Pulmonary artery endothelial cell (primary cell): ENCODE measurements around the gene AICDA. TPM values are rescaled to one million over a fixed set of nuclear protein-coding genes. Genes with fewer than 3 reads are reported as not detected.
"Not testable (repeated sequence)": the region's sequence is repeated elsewhere in the genome, so short reads cannot be mapped to it uniquely, and the experiment has no call there.

Experiments
- DNase-seq: peaks from one replicate; pipeline ENCODE4 v3.0.0-alpha.2; 2011; ENCODE audit warnings: low read depth, low spot score
- total RNA-seq: library from RNA; depleted of rRNA; stranded (reverse); fragments of >200 nt; gene quantifications from 2 replicates; pipeline ENCODE4 v1.2.3, GENCODE V29; 2014

Gene AICDA
- total RNA-seq: not detected in 2 replicates

GRCh38 chr12:8612629-8613028 is at the start of gene AICDA:
Gene AICDA (minus strand): TSS chr12:8612859. CDS start chr12:8612767, 92 bp downstream.
- no peak for DNase-seq

GRCh38 chr12:8661751-8662150 is 49.1 kb upstream of the AICDA start:
- no peak for DNase-seq

DNA sequence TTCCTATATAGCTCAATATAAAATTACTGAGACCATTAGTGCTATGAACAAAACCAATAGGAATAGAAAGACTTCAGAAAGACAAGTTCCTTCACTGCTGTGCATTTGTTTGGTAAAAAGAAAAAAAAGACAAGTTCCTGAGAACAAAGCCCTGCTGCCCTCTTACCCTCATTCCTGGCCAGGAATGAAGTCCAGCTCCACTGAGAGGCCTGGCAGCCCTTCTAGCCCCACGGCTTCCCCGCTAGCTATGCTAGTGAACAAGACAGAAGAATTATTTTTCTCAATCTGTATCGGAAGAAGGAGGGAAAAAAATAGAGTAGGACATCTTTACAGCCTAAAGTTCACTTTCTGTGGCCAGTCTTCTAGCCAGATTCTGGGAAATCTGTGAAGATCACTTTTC is 48.4 kb upstream of the AICDA start:
- DNase-seq: no peak

DNA sequence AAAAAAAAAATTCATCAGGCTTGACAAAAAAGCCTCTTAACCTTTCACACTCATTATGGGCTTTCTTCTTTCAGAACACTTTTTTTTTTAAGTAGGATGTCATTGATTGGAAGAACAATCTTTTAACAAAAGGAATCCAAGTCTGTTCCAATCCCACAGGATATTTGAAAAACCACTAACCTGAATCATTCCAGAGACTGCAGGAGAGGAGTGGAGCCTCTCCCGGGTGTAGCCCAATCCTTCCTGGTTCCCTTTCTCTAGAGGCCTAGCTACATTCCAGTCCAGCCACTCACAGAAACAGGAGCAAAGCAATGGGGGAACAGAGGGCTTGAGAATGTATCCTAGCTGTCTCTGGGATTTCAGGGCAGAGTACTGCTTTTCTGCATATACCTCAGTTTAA is 45.7 kb upstream of the AICDA start:
- DNase-seq: no peak

DNA sequence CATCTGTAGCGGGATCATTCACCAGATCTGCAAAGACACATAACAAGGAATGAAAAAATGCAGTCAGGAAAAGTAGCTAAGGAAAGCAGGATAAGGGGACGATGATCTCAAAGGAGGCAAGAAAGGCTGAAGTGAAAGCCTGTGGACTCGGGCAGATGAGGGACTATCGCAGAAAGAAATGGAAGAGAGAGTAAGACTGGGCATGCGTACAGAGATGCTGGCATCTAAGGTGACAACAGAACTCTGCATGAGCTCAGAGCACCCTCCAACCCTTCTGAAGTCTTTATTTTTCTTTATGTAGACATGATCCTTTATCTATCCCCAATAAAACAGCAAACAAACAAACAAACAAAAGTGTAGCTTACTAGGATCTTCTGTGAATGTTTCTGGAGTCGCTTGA is 42.8 kb upstream of the AICDA start:
- DNase-seq: no peak

GRCh38 chr12:8648576-8649205 is 36.0 kb upstream of the AICDA start:
- no peak for DNase-seq

- no peak for DNase-seq
These were observed 35.3 kb upstream of the AICDA start for GRCh38 chr12:8647968-8648367.

GRCh38 chr12:8644345-8645248 is 31.9 kb upstream of the AICDA start:
- no peak for DNase-seq

- DNase-seq: no peak
These were observed 30.1 kb upstream of the AICDA start for GRCh38 chr12:8642775-8643174.

GRCh38 chr12:8639936-8640335 is 27.3 kb upstream of the AICDA start:
- DNase-seq: no peak

- no peak for DNase-seq
These were observed 26.3 kb upstream of the AICDA start for GRCh38 chr12:8638951-8639350.

- no peak for DNase-seq
These were observed 25.0 kb upstream of the AICDA start for GRCh38 chr12:8637666-8638065.

DNA sequence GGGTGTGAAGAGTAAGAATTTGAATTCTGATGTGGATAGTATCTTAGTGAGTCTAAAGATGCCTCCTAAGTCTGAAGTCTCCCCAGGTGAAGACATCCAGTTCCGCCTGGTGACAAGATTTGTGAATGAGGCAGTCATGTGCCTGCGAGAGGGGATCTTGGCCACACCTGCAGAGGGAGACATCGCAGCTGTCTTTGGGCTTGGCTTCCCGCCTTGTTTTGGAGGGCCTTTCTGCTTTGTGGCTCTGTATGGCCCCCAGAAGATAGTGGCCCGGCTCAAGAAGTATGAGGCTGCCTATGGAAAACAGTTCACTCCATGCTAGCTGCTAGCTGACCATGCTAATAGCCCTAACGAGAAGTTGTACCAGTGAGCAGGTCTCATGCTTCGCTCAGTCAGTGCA is 24.6 kb upstream of the AICDA start:
- no peak for DNase-seq

DNA sequence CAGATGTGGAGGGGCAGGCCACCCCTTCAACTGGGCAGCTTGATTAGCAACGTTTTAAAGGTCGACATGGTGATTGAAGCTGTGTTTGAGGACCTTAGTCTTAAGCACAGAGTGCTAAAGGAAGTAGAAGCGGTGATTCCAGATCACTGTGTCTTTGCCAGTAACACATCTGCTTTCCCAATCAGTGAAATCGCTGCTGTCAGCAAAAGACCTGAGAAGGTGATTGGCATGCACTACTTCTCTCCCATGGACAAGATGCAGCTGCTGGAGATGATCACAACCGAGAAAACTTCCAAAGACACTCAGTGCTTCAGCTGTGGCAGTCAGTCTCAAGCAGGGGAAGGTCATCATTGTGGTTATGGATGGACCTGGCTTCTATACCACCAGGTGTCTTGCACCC is 23.9 kb upstream of the AICDA start:
- no peak for DNase-seq

DNA sequence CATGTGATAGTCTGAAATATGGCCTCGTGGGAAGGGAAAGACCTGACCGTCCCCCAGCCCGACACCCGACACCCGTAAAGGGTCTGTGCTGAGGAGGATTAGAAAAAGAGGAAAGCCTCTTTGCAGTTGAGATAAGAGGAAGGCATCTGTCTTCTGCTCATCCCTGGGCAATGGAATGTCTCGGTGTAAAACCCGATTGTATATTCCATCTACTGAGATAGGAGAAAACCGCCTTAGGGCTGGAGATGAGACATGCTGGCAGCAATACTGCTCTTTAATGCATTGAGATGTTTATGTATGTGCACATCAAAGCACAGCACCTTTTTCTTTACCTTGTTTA is 23.3 kb upstream of the AICDA start:
- not testable (repeated sequence) for DNase-seq

DNA sequence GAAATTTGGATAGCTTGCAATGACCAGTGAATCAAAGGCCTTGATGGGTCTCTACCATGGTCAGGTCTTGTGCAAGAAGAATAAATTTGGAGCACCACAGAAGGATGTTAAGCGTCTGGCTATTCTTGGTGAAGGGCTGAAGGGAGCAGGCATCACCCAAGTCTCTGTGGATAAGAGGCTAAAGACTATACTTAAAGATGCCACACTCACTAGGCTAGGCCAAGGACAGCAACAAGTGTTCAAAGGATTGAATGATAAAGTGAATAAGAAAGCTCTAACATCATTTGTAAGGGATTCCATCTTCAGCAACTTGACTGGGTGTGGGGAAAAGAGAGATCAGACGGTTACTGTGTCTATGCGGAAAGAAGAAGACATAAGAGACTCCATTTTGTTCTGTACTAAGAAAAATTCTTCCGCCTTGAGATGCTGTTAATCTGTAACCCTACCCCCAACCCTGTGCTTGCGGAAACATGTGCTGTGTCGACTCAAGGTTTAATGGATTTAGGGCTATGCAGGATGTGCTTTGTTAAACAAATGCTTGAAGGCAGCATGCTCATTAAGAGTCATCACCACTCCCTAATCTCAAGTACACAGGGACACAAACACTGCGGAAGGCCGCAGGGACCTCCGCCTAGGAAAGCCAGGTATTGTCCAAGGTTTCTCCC is 22.8 kb upstream of the AICDA start:
- DNase-seq: not testable (repeated sequence)

DNA sequence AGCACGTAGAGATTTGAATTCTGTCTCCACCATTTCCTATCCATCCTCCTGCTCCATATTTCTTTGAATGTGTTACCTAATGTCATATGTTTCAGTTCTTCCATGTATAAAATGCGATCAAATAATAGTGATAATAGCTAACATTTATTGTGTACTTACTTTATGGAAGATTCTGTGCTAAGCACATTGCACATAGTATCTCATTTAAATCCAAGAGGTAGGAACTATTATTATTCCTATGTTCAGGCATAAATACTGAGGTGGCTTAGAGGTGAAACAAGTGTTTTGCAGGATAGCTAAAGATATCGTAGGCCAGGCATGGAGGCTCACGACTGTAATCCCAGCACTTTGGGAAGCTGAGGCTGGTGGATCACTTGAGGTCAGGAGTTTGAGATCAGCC is 17.5 kb upstream of the AICDA start:
- DNase-seq: no peak

- DNase-seq: no peak
These were observed 16.9 kb upstream of the AICDA start for GRCh38 chr12:8629486-8630033.

DNA sequence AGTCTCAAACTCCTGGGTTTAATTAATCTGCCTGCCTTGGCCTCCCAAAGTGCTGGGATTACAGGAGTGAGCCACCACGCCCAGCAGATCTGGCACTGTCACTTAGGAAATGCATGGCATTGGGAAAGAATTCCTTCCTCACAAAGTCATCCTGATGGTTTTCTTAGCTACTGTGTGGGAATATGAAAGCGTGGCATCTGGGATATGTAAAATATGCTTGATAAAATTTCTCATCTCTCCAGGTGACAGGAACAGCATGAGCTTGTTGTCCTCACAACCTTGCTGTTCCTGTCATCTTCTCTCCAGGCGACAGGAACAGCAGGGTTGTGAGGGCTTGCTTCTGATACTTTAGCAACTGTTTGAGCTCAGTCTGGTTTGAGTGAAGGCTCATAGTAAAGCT is 16.1 kb upstream of the AICDA start:
- DNase-seq: no peak

DNA sequence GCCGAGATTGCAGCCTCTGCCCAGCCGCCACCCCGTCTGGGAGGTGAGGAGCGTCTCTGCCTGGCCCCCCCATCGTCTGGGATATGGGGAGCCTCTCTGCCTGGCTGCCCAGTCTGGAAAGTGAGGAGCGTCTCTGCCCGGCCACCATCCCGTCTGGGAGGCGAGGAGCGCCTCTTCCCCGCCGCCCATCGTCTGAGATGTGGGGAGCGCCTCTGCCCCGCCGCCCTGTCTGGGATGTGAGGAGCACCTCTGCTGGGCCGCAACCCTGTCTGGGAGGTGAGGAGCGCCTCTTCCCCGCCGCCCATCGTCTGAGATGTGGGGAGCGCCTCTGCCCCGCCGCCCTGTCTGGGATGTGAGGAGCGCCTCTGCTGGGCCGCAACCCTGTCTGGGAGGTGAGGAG is 12.1 kb upstream of the AICDA start:
- not testable (repeated sequence) for DNase-seq

GRCh38 chr12:8622646-8623045 is 10.0 kb upstream of the AICDA start:
- DNase-seq: no peak

DNA sequence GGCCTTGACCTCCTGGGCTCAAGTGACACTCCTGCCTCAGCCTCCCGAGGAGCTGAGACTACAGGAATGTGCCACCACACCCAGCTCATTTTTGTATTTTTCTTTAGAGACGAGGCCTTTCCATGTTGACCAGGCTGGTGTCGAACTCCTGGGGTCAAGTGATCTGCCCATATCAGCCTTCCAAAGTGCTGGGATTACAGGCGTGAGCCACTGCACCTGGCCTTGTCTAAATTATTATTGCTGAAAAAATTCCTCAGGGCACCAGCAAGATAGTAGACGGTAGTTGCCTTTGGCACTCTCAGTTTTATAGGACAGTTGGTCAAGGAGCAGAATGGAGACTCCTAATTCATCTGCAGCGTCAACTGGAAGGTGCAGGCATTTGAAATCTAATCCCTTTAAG is 2.5 kb upstream of the AICDA start:
- DNase-seq: no peak
